GM06990 (cell line): Measurements from ENCODE around the gene DARS1.

Experiments used
- DNase-seq: peaks from one replicate; pipeline ENCODE4 v3.0.0-alpha.2; 2011; ENCODE audit not compliant: insufficient read length; ENCODE audit errors: extremely low read depth
- H3K27me3 ChIP-seq: replicated peaks from 2 replicates; pipeline ENCODE4 v1.6.0; 2011; ENCODE audit warnings: low read length; ENCODE audit not compliant: control insufficient read depth, insufficient read depth
- H3K36me3 ChIP-seq: 2 replicates; pipeline ENCODE4 v1.5.1; 2011; ENCODE audit warnings: low read length; ENCODE audit not compliant: control insufficient read depth, insufficient read depth
- H3K4me3 ChIP-seq: replicated peaks from 2 replicates; pipeline ENCODE4 v1.5.1; 2011; ENCODE audit warnings: low read depth, mild to moderate bottlenecking, control low read depth, low read length
- CTCF ChIP-seq: IDR thresholded peaks from 2 replicates; pipeline ENCODE4 v1.5.1; 2011; ENCODE audit warnings: low read length, control low read depth, mild to moderate bottlenecking, inconsistent platforms; ENCODE audit not compliant: insufficient read depth, poor library complexity, severe bottlenecking

The DARS1 gene

GRCh38 chr2:135944625-135945024, 40.8 kb downstream of the DARS1 start:
- no peak for DNase-seq
- no peak for TF ChIP-seq CTCF
- Histone ChIP-seq H3K4me3 (no peak overlapping the region), H3K27me3 (no peaks in the 10 kb centered on the region), H3K36me3 (no peaks in the 10 kb centered on the region; the same call in 1 of the 2 replicates)

- Histone ChIP-seq H3K36me3 (no peaks in the 10 kb centered on the region; the same call in 1 of the 2 replicates), H3K27me3 (no peaks in the 10 kb centered on the region), H3K4me3 (no peak overlapping the region)
- no peak for TF ChIP-seq CTCF
- no peak for DNase-seq
Observed at GRCh38 chr2:135942936-135943688, 42.3 kb downstream of the DARS1 start.

GRCh38 chr2:135936524-135936923, 48.9 kb downstream of the DARS1 start:
- no peaks in the 10 kb centered on the region; the same call in 1 of the 2 replicates for H3K36me3 ChIP-seq
- H3K4me3 ChIP-seq: no peak overlapping the region
- H3K27me3 ChIP-seq: no peaks in the 10 kb centered on the region
- no peak for DNase-seq
- TF ChIP-seq CTCF: no peak

- no peak for TF ChIP-seq CTCF
- H3K4me3 ChIP-seq: no peak overlapping the region
- no peak for DNase-seq
- H3K27me3 ChIP-seq: no peaks in the 10 kb centered on the region
- H3K36me3 ChIP-seq: no peaks in the 10 kb centered on the region; the same call in 1 of the 2 replicates
Observed at GRCh38 chr2:135935914-135936313, 49.5 kb downstream of the DARS1 start.

- Histone ChIP-seq H3K27me3 (no peaks in the 10 kb centered on the region), H3K36me3 (peaks cover 2% of the 10 kb centered on the region), H3K4me3 (no peak overlapping the region)
- TF ChIP-seq CTCF: no peak
- DNase-seq: peak; percentile 28
Observed at GRCh38 chr2:135931776-135932443, 53.5 kb downstream of the DARS1 start.
